ENCODE results near the gene GYPC.

DNA sequence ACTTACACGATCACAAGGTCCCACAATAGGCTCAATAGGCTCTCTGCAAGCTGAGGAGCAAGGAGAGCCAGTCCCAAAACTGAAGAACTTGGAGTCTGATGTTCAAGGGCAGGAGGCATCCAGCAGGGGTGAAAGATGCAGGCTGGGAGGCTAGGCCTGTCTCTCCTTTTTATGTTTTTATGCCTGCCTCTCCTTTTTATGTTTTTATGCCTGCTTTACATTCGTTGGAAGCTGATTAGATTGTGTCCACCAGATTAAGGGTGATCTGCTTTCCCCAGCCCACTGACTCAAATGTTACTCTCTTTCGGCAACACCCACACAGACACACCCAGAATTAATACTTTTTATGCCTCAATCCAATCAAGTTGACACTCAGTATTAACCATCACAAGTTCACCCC, 9.9 kb upstream of the GYPC start:
- no peak for TF ChIP-seq POLR2A (IDR thresholded peaks at IDR 0.05)
- TF ChIP-seq POLR2AphosphoS5 (IDR thresholded peaks at IDR 0.05) = no peak
- no peak for TF ChIP-seq CTCF (IDR thresholded peaks at IDR 0.05)

Measured in prostate gland (tissue), 2 donors.